Stromal cell of bone marrow (primary cell): ENCODE data around the gene SLC44A1.

Source experiments
- DNase-seq: peaks from one replicate; pipeline ENCODE4 v3.0.0-alpha.2; 2012; ENCODE audit warnings: low read depth

The SLC44A1 gene

GRCh38 chr9:105333811-105334210 is 89.4 kb downstream of the SLC44A1 start:
- peak; percentile 62 for DNase-seq

DNA sequence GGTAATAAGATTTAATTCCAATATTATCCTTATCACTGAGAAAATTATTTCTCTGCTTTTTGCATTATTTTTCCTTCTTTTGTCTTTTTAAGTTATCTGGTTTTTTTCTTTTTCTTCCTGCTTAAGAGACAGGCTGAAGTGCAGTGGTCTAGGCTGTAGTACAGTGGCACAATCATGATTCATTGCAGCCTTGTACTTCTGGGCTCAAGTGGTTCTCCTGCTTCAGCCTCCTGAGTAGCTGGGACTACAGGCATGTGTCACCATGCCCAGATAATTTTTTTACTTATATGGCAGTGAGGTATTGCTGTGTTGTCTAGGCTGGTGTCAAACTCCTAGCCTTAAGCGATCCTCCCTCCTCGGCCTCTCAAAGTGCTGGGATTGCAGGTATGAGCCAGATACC is 93.9 kb downstream of the SLC44A1 start:
- no peak for DNase-seq

- DNase-seq: no peak
Observed at GRCh38 chr9:105339849-105340248, 95.4 kb downstream of the SLC44A1 start.

GRCh38 chr9:105341434-105342146 is 97.1 kb downstream of the SLC44A1 start:
- no peak for DNase-seq

GRCh38 chr9:105342147-105342505 is 97.7 kb downstream of the SLC44A1 start:
- no peak for DNase-seq

- DNase-seq: no peak
Observed at GRCh38 chr9:105344283-105344682, 99.8 kb downstream of the SLC44A1 start.

DNA sequence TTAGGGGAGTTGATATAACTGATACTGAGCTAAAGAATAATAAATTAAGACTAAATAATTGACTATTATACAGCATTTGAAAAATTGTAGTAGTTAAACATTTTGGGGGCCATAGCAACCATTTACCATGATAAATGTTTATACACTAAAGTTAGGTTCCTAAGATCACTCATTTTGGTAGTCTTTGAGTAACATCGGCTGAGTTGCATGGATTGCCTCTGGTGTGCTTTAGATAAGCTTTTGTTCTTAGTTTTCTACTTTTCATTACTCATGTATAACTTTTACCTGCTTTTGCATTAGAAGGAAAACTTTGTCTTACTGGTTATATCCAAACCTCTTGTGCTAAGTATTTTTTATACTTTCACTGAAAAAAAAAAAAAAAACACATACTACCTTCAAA is 101.2 kb downstream of the SLC44A1 start:
- no peak for DNase-seq

- DNase-seq: no peak
Observed at GRCh38 chr9:105346273-105346672, 101.8 kb downstream of the SLC44A1 start.

DNA sequence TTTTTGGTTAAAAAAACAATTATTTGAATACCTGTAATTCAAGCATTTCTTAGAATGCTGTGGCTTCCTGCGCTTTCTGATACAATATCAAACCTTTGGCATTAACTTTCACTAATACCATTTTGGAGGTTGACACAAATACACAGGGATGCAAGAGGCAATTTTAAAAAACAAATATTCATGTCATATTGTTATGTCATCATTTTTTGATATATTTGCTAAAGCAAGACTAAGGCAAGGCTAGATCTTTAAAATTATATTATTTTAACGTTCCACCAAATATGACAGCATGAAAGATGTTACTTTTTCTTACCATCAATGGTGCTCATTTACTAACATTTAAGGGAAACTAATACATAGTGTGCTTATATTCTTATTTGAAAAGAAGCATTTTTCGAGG is 110.0 kb downstream of the SLC44A1 start:
- DNase-seq: no peak

DNA sequence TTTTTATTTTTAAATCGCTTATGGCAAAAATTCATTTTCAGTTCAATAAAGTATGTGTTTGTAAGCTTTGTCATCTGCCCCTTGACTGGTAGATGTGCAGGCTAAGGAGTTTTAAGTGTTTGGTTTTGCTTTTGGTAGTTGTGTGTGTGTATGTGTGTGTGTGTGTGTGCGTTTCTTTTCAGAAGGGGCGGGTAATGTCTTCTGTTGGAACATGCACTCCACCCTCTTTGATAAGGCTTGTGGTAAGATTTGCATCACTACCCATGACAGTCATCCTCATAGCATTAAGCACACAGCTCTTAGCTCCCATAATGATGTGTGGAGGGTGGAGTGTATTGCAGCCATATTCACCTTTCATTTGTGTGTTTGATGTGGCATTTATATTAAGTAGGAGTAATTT is 111.3 kb downstream of the SLC44A1 start:
- DNase-seq: no peak

DNA sequence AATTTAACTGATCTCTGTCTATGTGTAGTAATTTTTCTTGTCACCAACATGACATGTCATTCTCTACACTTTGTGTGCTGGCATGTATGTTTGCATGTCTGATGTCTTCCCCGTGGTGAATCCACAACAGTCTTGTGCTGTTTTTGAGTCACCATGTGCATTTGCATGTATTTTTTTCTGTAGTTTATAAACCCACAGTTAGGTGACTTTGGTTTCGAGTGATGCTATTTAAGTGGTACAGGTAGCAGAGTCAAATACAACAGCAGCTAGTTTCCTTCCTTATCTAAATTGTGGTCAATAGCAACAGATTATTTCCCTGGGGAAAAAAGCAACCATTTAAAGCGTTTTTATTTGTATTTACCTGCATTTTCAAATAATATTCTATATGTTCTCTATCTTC is 113.5 kb downstream of the SLC44A1 start:
- no peak for DNase-seq

- no peak for DNase-seq
Observed at GRCh38 chr9:105359892-105360291, 115.4 kb downstream of the SLC44A1 start.

DNA sequence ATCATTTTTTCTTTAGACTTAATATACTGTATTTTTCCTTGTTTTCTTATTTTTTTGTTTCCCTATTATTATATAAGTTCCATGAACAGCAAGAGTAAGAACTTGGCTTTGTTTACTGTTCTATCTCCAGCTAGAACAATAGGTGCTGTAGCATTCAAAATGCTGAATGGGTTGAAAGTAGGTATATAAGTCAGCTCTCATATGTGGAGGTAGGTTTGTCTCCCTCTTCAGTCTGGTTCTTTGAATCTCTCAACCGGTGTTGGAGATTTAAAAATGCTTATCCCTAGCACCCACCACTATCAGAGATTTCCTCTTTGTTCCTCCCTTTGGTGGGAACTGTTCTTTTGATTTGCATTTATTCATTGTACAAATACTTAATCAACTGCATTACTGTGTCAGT is 115.9 kb downstream of the SLC44A1 start:
- no peak for DNase-seq

- no peak for DNase-seq
Observed at GRCh38 chr9:105361873-105362272, 117.4 kb downstream of the SLC44A1 start.

DNA sequence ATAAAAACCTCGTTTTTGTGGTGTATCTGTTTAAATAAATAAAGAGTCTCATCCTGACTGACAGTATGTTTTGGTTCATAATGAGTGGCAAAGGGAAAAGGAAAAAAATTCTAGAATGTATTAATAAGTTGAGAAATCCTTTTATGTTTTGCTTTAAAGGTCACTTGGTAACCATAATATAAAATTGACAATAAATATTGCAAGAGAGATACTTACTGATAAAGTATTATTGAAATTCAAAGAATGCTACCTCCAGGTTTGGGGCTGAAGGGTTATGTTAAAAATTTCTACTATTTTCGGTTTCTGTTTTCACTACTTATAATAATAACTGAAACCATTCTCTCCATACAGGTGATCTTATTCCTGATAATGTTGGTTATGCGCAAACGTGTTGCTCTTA is 118.0 kb downstream of the SLC44A1 start:
- DNase-seq: no peak

DNA sequence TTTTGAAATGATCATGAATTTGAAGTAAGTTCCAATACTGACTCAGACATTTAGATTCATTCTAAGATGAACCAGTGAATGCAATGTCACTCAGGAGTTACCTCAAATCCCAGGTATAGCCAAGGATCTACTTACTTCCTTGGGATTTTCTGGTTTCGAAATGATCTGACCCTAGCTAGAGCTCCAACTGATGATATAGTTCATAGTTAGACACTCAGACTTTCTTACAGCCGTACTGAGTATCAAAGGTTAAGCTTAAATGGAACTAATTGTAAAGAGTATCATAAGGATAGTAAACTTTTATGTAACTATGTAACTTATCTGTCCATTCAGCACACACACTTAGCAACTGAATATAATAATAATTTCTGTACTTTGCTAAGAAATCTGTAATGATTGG is 119.4 kb downstream of the SLC44A1 start:
- DNase-seq: no peak

DNA sequence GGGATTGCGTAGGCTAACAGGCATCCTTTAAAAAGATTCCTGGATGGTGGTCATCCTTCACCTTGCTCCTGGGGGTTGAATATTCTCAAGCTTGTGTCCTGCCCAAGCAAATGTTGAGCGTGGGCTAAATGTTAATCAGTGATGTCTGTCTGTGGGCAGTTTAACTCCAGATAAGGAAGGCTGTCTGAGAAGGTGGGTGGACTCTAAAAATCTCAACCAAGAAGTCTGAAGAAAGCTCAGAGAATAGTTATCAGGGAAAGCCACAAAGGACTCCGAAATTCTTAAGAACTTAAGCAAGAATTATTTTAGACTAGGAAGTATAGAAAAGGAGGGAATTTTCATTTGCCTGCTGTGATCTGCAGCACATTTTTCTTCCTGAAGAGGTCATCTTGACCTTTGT is 125.5 kb downstream of the SLC44A1 start:
- no peak for DNase-seq

- DNase-seq: no peak
Observed at GRCh38 chr9:105373723-105374122, 129.3 kb downstream of the SLC44A1 start.

DNA sequence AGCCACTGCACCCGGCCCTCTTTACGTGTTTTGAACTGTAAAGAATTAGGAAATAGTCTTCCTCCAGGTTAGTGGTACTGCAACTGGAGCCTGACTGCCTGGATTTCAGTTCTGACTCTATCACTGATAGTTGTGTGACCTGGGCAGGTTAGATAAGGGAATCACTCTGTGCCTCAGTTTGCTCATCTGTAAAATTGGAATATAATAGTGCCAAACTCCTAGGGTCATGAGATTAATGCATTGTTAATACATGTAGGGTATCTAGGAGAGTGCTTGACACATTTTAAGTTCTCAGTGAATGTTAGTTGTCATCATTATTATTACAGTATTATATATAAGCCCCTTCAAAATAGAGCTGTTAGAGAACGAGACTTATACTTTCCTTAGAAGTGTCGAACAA is 130.9 kb downstream of the SLC44A1 start:
- DNase-seq: no peak

- DNase-seq: no peak
Observed at GRCh38 chr9:105376893-105377292, 132.4 kb downstream of the SLC44A1 start.

DNA sequence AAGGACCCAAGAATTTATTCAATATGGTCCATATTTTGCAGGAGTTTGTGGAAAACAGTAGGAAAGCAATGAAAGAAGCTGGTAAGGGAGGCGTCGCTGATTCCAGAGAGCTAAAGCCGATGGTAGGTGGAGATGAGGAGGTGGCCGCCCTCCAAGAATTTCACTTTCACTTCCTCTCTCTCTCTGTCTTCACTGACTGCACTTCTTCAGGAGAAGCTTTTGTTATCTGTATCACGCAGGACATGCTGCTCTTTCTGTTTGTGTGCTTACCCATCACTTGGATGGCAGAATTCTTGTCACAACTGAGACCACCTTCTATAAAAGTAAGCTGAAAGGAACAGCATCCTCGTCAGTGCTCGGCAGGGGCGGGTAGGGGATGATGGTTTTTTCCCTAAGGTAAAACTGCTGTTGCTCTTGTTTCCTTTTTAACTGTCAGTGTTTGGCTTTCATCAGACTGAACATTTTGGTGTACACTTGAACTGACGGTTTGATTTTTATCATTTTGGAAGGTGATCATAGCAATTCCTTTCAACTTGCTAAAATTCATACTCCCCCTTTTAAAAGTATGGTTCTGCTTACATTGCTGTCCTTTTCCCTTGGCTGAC is 141.0 kb downstream of the SLC44A1 start:
- peak; percentile 11 for DNase-seq

DNA sequence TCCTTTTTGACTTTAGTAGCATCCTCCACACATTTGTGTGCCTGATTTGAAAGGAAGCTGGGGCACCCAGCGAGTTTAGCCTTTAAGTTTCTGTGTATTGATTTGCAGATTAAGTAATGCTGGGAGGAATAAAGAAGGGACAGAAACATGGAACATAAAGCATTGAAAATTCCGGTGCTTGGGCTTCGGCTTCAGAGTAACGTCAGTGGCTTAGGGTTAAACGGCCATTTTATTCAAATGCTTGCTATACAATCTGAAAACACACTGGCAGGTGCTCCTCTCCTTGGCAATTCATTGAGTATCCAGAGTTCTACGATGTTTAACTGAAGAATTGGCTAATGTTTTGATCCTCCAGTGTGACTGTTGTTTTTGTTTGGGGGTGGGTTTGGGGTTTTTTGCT is 145.3 kb downstream of the SLC44A1 start:
- DNase-seq: no peak

DNA sequence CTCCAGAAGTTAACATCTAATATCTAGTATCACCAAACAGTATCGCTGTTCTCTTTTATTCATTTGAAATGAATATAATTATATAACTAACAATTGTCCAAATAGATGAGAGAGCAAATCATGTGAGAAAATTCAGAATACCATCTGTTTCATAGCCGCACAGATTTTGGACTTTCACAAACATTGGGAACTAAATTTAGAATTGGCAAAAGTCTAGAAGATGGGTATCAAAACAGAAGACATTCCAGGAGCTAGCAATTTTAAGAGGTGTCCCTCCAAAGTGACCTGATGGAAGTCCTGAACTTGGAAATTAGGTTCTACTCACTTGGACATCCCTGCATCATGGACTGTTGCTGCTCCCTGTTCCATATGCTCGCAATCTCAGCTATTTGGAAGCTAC is 146.4 kb downstream of the SLC44A1 start:
- no peak for DNase-seq

DNA sequence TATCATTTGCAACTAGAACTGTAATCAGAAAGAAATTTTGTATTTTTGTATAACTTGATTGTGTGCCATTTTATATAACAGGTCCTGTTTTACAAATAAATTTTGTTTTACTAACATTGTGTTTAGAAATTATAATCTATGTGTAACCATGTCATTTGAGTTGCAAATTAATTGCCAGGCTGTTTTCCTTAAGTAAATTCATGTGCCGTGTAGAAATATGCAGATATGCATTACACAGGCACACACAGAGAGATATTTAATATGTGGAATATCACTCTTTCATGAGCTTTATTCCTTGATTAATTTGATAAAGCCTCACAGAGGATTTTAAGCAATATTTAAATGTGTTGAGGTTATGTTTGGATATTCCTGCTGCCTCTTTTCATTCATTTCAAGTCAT is 146.8 kb downstream of the SLC44A1 start:
- DNase-seq: no peak
